Activated B cell treated with CpG ODN at 0.5 μM for 24 hours (primary cell): Measurements from ENCODE around the gene ENOSF1. TPM values are rescaled to one million over a fixed set of nuclear protein-coding genes. Genes with fewer than 3 reads are reported as not detected.

Experiments
- ATAC-seq: fragments of 200-7000 bp; cut with Tn5 transposase; one replicate; pipeline ENCODE4 v1.10.0; 2021; ENCODE audit warnings: low read depth, mild to moderate bottlenecking, moderate library complexity
- CTCF ChIA-PET: fragments of 350-600 bp; sonication (Branson Sonifier 250); formaldehyde crosslinking; loops from one replicate; lab custom pipeline; 2021; ENCODE audit warnings: antibody characterized with exemption; lab: Charles Lee
- POLR2A ChIA-PET: fragments of 350-600 bp; sonication (Branson Sonifier 250); formaldehyde crosslinking; loops from one replicate; lab custom pipeline; 2021; ENCODE audit warnings: antibody characterized with exemption; lab: Charles Lee
- DNase-seq: peaks from one replicate; pipeline ENCODE4 v3.0.0; 2022
- H3K27ac Mint-ChIP-seq: one replicate; pipeline ENCODE4 v1.8.0; 2020; ENCODE audit warnings: mixed read lengths
- H3K27me3 Mint-ChIP-seq: one replicate; pipeline ENCODE4 v1.8.0; 2021; ENCODE audit warnings: mixed read lengths
- H3K36me3 Mint-ChIP-seq: one replicate; pipeline ENCODE4 v1.8.0; 2021; ENCODE audit warnings: low read depth, mixed read lengths
- H3K4me1 Mint-ChIP-seq: one replicate; pipeline ENCODE4 v1.8.0; 2021; ENCODE audit warnings: mixed read lengths
- H3K4me3 Mint-ChIP-seq: one replicate; pipeline ENCODE4 v1.8.0; 2020; ENCODE audit warnings: mild to moderate bottlenecking, mixed read lengths
- H3K9me3 Mint-ChIP-seq: one replicate; pipeline ENCODE4 v1.8.0; 2020; ENCODE audit warnings: mixed read lengths
- intact Hi-C: fragments of 100-400 bp; cut with micrococcal nuclease; formaldehyde crosslinking; loops from one replicate; pipeline ENCODE4 v1.15.1; 2024
- total RNA-seq: library from RNA; stranded (reverse); gene quantifications from 2 replicates; pipeline ENCODE4 v1.2.3, GENCODE V29; 2022
- TF ChIP-seq, protein P1 (sequence below): fragments of 200-600 bp; IDR thresholded peaks from one replicate; pipeline ENCODE4 v1.8.0; 2022; ENCODE audit warnings: antibody characterized with exemption, mild to moderate bottlenecking

The ENOSF1 gene
- total RNA-seq, 1 donor from 2014 or later, result 23.8 TPM

DNA sequence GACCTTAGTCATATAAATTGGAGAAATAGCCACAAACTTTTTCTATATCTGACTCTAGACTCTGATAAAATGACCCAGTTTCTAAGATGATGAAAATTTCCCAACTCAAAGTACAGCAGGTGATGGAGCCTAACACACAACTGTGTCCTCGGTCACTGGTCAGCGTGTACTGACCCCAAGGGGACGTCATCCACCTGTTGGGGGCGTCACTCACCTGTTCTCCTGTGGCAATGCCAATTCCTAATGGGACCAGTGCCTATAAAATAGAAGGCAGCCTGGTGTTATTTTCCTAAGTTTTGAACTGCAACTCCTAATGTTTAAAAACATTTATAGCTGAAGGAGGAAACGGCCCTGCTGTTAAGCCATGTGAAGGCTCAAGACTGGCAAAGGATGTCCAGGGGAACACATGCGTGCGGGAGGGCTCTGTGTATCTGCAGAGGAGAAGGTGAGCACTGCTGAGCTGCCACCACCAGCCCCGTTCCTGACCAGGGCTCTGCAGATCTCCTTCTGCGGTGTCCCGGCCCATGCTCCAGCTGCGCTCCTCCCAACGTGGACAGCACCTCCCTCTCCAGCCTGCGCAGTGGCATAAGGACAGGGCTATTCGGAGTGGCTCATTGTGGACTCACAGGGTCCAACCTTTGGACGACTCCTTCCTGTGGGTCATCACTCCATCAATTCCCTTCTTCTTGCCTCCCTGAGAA, 33.8 kb downstream of the ENOSF1 start:
- Mint-ChIP-seq H3K9me3 (no peaks in the 10 kb centered on the region), H3K4me3 (no peak overlapping the region), H3K4me1 (no peaks in the 10 kb centered on the region), H3K36me3 (peaks cover 8% of the 10 kb centered on the region), H3K27ac (no peak overlapping the region), H3K27me3 (no peaks in the 10 kb centered on the region)
- DNase-seq (no peak), ATAC-seq (no peak)
- CTCF ChIA-PET, result no interaction called here
- POLR2A ChIA-PET, result no interaction called here
- TF ChIP-seq, protein P1, sequence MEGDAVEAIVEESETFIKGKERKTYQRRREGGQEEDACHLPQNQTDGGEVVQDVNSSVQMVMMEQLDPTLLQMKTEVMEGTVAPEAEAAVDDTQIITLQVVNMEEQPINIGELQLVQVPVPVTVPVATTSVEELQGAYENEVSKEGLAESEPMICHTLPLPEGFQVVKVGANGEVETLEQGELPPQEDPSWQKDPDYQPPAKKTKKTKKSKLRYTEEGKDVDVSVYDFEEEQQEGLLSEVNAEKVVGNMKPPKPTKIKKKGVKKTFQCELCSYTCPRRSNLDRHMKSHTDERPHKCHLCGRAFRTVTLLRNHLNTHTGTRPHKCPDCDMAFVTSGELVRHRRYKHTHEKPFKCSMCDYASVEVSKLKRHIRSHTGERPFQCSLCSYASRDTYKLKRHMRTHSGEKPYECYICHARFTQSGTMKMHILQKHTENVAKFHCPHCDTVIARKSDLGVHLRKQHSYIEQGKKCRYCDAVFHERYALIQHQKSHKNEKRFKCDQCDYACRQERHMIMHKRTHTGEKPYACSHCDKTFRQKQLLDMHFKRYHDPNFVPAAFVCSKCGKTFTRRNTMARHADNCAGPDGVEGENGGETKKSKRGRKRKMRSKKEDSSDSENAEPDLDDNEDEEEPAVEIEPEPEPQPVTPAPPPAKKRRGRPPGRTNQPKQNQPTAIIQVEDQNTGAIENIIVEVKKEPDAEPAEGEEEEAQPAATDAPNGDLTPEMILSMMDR, result no peak
- intact Hi-C loops, result no loop called here

DNA sequence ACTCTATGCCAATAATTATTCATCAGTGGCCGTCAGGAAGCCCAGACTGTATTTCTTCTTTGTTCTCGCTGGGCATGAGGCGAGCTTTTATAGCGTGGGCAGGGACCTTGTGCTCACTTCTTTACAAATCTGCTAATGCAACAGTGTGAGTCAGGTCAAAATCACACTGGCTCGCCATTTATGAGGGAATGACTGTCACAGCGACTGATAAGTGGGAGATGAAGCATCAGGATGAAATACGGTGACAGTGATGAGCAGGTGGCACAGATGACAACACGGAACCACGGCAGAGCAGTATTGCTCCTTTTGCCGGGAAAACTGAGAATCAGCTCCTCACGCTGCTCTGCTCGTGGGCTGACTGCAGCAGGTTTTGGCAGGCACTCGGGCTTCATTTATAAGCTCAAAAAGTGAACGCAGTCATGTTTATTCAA, 34.5 kb downstream of the ENOSF1 start:
- DNase-seq, result no peak
- H3K4me3 Mint-ChIP-seq, result no peak overlapping the region
- no peaks in the 10 kb centered on the region for H3K9me3 Mint-ChIP-seq
- H3K27me3 Mint-ChIP-seq, result no peaks in the 10 kb centered on the region
- H3K36me3 Mint-ChIP-seq, result peaks cover 8% of the 10 kb centered on the region
- H3K27ac Mint-ChIP-seq, result no peak overlapping the region
- TF ChIP-seq, protein P1, result no peak
- intact Hi-C loops, result no loop called here
- no peaks in the 10 kb centered on the region for H3K4me1 Mint-ChIP-seq
- no peak for ATAC-seq
- ChIA-PET POLR2A (no interaction called here), CTCF (no interaction called here)

DNA sequence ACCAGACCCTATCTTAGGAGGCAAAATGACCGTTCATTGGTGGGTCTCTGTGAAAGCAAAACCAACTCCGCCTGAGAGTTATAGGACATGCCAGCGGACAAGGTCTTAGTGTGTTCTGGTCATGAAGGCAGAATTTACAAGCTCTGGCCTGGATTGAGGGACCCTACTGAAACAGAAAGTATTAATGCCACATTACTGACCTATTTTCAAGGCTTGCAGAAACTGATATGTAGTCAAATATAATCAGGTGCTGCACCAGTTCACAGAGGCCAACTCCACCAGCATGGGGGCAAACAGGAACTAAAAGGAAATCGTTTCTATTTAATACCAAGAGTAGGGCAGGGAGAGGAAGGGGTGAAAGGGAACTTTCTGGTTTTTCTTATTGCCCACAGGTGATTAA, 35.3 kb downstream of the ENOSF1 start:
- ChIA-PET POLR2A (no interaction called here), CTCF (no interaction called here)
- H3K36me3 Mint-ChIP-seq, result peaks cover 12% of the 10 kb centered on the region
- intact Hi-C loops, result no loop called here
- ATAC-seq, result no peak
- no peaks in the 10 kb centered on the region for H3K4me1 Mint-ChIP-seq
- H3K9me3 Mint-ChIP-seq, result no peaks in the 10 kb centered on the region
- no peak overlapping the region for H3K4me3 Mint-ChIP-seq
- no peak for DNase-seq
- H3K27ac Mint-ChIP-seq, result no peak overlapping the region
- H3K27me3 Mint-ChIP-seq, result no peaks in the 10 kb centered on the region
- TF ChIP-seq, protein P1, result no peak

DNA sequence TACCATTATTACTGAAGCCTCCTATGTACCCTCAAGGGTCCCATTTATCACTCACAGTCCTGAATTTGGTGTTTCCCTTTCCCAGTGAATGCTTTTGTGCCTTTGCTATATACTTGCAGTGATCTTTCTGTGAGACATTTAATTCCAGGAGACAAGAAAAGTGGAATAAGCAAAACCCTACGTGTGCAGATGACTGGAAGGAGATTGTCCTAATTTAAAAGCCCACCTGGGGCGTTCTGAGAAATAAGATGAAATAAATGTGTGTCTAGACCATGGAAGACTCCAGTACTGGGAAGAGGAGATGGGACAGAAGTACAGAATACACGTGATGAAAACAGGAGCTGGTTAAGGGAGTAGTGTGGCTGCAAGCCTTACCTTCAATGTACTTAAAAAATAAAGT, 35.7 kb downstream of the ENOSF1 start:
- DNase-seq (no peak), ATAC-seq (no peak)
- H3K4me3 Mint-ChIP-seq, result no peak overlapping the region
- peaks cover 11% of the 10 kb centered on the region for H3K36me3 Mint-ChIP-seq
- TF ChIP-seq, protein P1, result no peak
- no peaks in the 10 kb centered on the region for H3K9me3 Mint-ChIP-seq
- CTCF ChIA-PET, result no interaction called here
- no peaks in the 10 kb centered on the region for H3K4me1 Mint-ChIP-seq
- no peaks in the 10 kb centered on the region for H3K27me3 Mint-ChIP-seq
- H3K27ac Mint-ChIP-seq, result no peak overlapping the region
- POLR2A ChIA-PET, result no interaction called here
- intact Hi-C loops, result no loop called here

DNA sequence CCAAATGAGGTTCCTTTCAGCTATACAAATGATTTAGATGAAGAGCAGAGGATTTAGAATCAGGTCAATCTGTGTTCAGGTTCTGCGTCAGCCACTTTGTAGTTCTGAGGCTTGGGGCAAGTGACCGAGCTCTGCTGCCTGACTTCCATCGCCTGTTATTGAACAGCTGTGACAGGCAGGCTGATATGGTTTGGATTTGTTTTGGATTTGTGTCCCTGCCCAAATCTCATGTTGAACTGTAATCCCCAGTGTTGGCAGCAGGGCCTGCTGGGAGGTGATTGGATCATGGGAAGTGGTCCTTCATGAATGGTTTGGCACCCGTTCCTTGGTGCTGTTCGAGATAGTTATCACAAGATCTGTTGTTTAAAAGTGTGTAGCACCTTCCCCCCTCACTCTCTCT, 36.4 kb downstream of the ENOSF1 start:
- ChIA-PET POLR2A (interaction anchor here (0.7 kb wide), 1 partner anchor 41 kb away, joined by 3 read pairs; no protein-coding TSS in a partner anchor), CTCF (no interaction called here)
- intact Hi-C loops, result no loop called here
- Mint-ChIP-seq H3K9me3 (no peaks in the 10 kb centered on the region), H3K4me1 (no peaks in the 10 kb centered on the region), H3K27me3 (no peaks in the 10 kb centered on the region), H3K36me3 (peaks cover 9% of the 10 kb centered on the region), H3K27ac (no peak overlapping the region), H3K4me3 (no peak overlapping the region)
- DNase-seq (no peak), ATAC-seq (no peak)
- TF ChIP-seq, protein P1, result no peak
